Neural cell (in vitro differentiated cells): Measurements from ENCODE around the gene ATP6AP1. TPM values are rescaled to one million over a fixed set of nuclear protein-coding genes. Genes with fewer than 3 reads are reported as not detected.

Experiments
- H2AFZ ChIP-seq: fragments of 200-600, 300-800 bp; sonication (generic), shearing (Covaris generic); 2 replicates; pipeline ENCODE4 v1.6.0; 2014; ENCODE audit warnings: low read depth, mild to moderate bottlenecking, antibody characterized with exemption, low read length, moderate library complexity
- H3F3A ChIP-seq: fragments of 200-600 bp; shearing (Covaris generic); 2 replicates; pipeline ENCODE4 v1.6.1; 2016; ENCODE audit warnings: mild to moderate bottlenecking, moderate library complexity, mixed read lengths, antibody characterized with exemption, low read length; ENCODE audit not compliant: insufficient read depth, poor library complexity, severe bottlenecking
- H3K27ac ChIP-seq: fragments of 200-600, 300-800 bp; sonication (generic), shearing (Covaris generic); 2 replicates; pipeline ENCODE4 v1.5.1; 2014; ENCODE audit warnings: mild to moderate bottlenecking, low read length, moderate library complexity
- H3K27me3 ChIP-seq: fragments of 300-800, 200-600 bp; sonication (generic), shearing (Covaris generic); 2 replicates; pipeline ENCODE4 v1.6.0; 2014; ENCODE audit warnings: mild to moderate bottlenecking, low read depth, low read length, moderate library complexity; ENCODE audit not compliant: insufficient read depth
- H3K36me3 ChIP-seq: fragments of 300-800, 200-600 bp; sonication (generic), shearing (Covaris generic); 2 replicates; pipeline ENCODE4 v1.5.1; 2014; ENCODE audit warnings: mild to moderate bottlenecking, antibody characterized with exemption, low read length, moderate library complexity; ENCODE audit not compliant: insufficient read depth
- H3K4me2 ChIP-seq: fragments of 300-800, 200-600 bp; sonication (generic), shearing (Covaris generic); 2 replicates; pipeline ENCODE4 v1.6.0; 2014; ENCODE audit warnings: mild to moderate bottlenecking, low read length
- H3K4me3 ChIP-seq: fragments of 300-800, 200-600 bp; sonication (generic), shearing (Covaris generic); 2 replicates; pipeline ENCODE4 v1.5.1; 2014; ENCODE audit warnings: mild to moderate bottlenecking, low read length, moderate library complexity
- H3K79me2 ChIP-seq: fragments of 200-600 bp; shearing (Covaris generic); replicated peaks from 2 replicates; pipeline ENCODE4 v1.6.0; 2014; ENCODE audit warnings: mild to moderate bottlenecking, low read length, moderate library complexity; ENCODE audit not compliant: insufficient read depth
- H3K9ac ChIP-seq: fragments of 300-800, 200-600 bp; sonication (generic), shearing (Covaris generic); 2 replicates; pipeline ENCODE4 v1.6.1; 2016; ENCODE audit warnings: mild to moderate bottlenecking, low read length, mixed read lengths
- H3K9me2 ChIP-seq: fragments of 200-600 bp; shearing (Covaris generic); 2 replicates; pipeline ENCODE4 v1.6.1; 2016; ENCODE audit warnings: mild to moderate bottlenecking, low read length, mixed read lengths; ENCODE audit not compliant: insufficient read depth
- H3K9me3 ChIP-seq: fragments of 200-600, 300-800 bp; sonication (generic), shearing (Covaris generic); 2 replicates; pipeline ENCODE4 v1.6.1; 2016; ENCODE audit warnings: mild to moderate bottlenecking, mixed run types, low read length, moderate library complexity, mixed read lengths
- H4K20me1 ChIP-seq: fragments of 200-600 bp; shearing (Covaris generic); 2 replicates; pipeline ENCODE4 v1.6.1; 2016; ENCODE audit warnings: mild to moderate bottlenecking, mixed run types; ENCODE audit not compliant: insufficient read depth
- EP300 ChIP-seq: fragments of 450-650 bp; conservative IDR thresholded peaks from 2 replicates; pipeline ENCODE4 v1.6.1; 2014; ENCODE audit warnings: antibody characterized with exemption, mild to moderate bottlenecking, moderate library complexity; ENCODE audit not compliant: poor library complexity, severe bottlenecking
- EZH2 ChIP-seq: fragments of 200-600, 300-800 bp; shearing (Covaris generic), sonication (generic); IDR thresholded peaks from 2 replicates; pipeline ENCODE4 v1.6.1; 2014; ENCODE audit warnings: antibody characterized with exemption, low read length, borderline replicate concordance, mild to moderate bottlenecking; ENCODE audit not compliant: insufficient read depth, poor library complexity, severe bottlenecking
- MXI1 ChIP-seq: fragments of 450-650 bp; conservative IDR thresholded peaks from 2 replicates; pipeline ENCODE4 v1.6.1; 2014; ENCODE audit warnings: antibody characterized with exemption, mild to moderate bottlenecking; ENCODE audit not compliant: poor library complexity, severe bottlenecking
- POLR2AphosphoS5 ChIP-seq: IDR thresholded peaks from 2 replicates; pipeline ENCODE4 v1.6.1; 2012
- RAD21 ChIP-seq: fragments of 450-650 bp; conservative IDR thresholded peaks from 2 replicates; pipeline ENCODE4 v1.6.1; 2014; ENCODE audit warnings: antibody characterized with exemption, mild to moderate bottlenecking, moderate library complexity
- SMC3 ChIP-seq: fragments of 450-650 bp; conservative IDR thresholded peaks from 2 replicates; pipeline ENCODE4 v1.6.1; 2014; ENCODE audit warnings: antibody characterized with exemption, mild to moderate bottlenecking, moderate library complexity; ENCODE audit not compliant: poor library complexity
- TAF1 ChIP-seq: IDR thresholded peaks from 2 replicates; pipeline ENCODE4 v1.6.1; 2012; ENCODE audit warnings: low read depth
- polyA plus RNA-seq: library from polyadenylated mRNA; depleted of rRNA; stranded (reverse); fragments of >200 nt; gene quantifications from 2 replicates; pipeline ENCODE4 v1.2.3, GENCODE V29; 2014
- TF ChIP-seq, protein P1 (sequence below): fragments of 450-650 bp; IDR thresholded peaks from 2 replicates; pipeline ENCODE4 v1.5.1; 2014; ENCODE audit warnings: antibody characterized with exemption, mild to moderate bottlenecking, moderate library complexity; ENCODE audit not compliant: poor library complexity, severe bottlenecking
- TF ChIP-seq, protein P2 (sequence below): IDR thresholded peaks from 2 replicates; pipeline ENCODE4 v1.6.1; 2012; ENCODE audit warnings: borderline replicate concordance

ATP6AP1 gene
- polyA plus RNA-seq, 1 donor from 2014 or later: 126 TPM

- no peak for TF ChIP-seq SMC3
These were observed 18.0 kb downstream of the ATP6AP1 start (continued) for GRCh38 chrX:154446430-154446829.

- no peaks in the 10 kb centered on the region for H3K9me2 ChIP-seq
- no peak for TF ChIP-seq RAD21
- no peak for TF ChIP-seq MXI1
- TF ChIP-seq EZH2: no peak
- no peak for TF ChIP-seq SMC3
- TF ChIP-seq, protein P1, sequence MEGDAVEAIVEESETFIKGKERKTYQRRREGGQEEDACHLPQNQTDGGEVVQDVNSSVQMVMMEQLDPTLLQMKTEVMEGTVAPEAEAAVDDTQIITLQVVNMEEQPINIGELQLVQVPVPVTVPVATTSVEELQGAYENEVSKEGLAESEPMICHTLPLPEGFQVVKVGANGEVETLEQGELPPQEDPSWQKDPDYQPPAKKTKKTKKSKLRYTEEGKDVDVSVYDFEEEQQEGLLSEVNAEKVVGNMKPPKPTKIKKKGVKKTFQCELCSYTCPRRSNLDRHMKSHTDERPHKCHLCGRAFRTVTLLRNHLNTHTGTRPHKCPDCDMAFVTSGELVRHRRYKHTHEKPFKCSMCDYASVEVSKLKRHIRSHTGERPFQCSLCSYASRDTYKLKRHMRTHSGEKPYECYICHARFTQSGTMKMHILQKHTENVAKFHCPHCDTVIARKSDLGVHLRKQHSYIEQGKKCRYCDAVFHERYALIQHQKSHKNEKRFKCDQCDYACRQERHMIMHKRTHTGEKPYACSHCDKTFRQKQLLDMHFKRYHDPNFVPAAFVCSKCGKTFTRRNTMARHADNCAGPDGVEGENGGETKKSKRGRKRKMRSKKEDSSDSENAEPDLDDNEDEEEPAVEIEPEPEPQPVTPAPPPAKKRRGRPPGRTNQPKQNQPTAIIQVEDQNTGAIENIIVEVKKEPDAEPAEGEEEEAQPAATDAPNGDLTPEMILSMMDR: no peak
- TF ChIP-seq EP300: no peak
- TF ChIP-seq POLR2AphosphoS5: no peak
- TF ChIP-seq, protein P2, sequence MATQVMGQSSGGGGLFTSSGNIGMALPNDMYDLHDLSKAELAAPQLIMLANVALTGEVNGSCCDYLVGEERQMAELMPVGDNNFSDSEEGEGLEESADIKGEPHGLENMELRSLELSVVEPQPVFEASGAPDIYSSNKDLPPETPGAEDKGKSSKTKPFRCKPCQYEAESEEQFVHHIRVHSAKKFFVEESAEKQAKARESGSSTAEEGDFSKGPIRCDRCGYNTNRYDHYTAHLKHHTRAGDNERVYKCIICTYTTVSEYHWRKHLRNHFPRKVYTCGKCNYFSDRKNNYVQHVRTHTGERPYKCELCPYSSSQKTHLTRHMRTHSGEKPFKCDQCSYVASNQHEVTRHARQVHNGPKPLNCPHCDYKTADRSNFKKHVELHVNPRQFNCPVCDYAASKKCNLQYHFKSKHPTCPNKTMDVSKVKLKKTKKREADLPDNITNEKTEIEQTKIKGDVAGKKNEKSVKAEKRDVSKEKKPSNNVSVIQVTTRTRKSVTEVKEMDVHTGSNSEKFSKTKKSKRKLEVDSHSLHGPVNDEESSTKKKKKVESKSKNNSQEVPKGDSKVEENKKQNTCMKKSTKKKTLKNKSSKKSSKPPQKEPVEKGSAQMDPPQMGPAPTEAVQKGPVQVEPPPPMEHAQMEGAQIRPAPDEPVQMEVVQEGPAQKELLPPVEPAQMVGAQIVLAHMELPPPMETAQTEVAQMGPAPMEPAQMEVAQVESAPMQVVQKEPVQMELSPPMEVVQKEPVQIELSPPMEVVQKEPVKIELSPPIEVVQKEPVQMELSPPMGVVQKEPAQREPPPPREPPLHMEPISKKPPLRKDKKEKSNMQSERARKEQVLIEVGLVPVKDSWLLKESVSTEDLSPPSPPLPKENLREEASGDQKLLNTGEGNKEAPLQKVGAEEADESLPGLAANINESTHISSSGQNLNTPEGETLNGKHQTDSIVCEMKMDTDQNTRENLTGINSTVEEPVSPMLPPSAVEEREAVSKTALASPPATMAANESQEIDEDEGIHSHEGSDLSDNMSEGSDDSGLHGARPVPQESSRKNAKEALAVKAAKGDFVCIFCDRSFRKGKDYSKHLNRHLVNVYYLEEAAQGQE: no peak
- TF ChIP-seq TAF1: no peak
- no peaks in the 10 kb centered on the region for H4K20me1 ChIP-seq
- peaks cover 4% of the 10 kb centered on the region for H3K79me2 ChIP-seq
- H3K4me3 ChIP-seq: no peak overlapping the region
- H3K9me3 ChIP-seq: no peaks in the 10 kb centered on the region
- no peak overlapping the region for H3K27ac ChIP-seq
- no peak overlapping the region for H3K4me2 ChIP-seq
- H3K27me3 ChIP-seq: no peaks in the 10 kb centered on the region
- H3F3A ChIP-seq: no peaks in the 10 kb centered on the region
- no peak overlapping the region for H2AFZ ChIP-seq
- H3K36me3 ChIP-seq: no peaks in the 10 kb centered on the region
- H3K9ac ChIP-seq: no peak overlapping the region
These were observed 20.0 kb downstream of the ATP6AP1 start for GRCh38 chrX:154448484-154448883.

- Histone ChIP-seq H3K27me3 (no peaks in the 10 kb centered on the region), H2AFZ (no peak overlapping the region), H3K4me2 (no peak overlapping the region), H3K27ac (no peak overlapping the region), H3K9ac (no peak overlapping the region), H3K4me3 (no peak overlapping the region), H3K79me2 (peaks cover 4% of the 10 kb centered on the region), H4K20me1 (no peaks in the 10 kb centered on the region), H3K9me3 (no peaks in the 10 kb centered on the region), H3F3A (no peaks in the 10 kb centered on the region), H3K36me3 (no peaks in the 10 kb centered on the region), H3K9me2 (no peaks in the 10 kb centered on the region)
- TF ChIP-seq RAD21: no peak
- TF ChIP-seq, protein P1: no peak
- no peak for TF ChIP-seq MXI1
- TF ChIP-seq, protein P2: no peak
- no peak for TF ChIP-seq EP300
- TF ChIP-seq POLR2AphosphoS5: no peak
- TF ChIP-seq SMC3: no peak
- no peak for TF ChIP-seq EZH2
- TF ChIP-seq TAF1: no peak
These were observed 21.1 kb downstream of the ATP6AP1 start for GRCh38 chrX:154449618-154450017.
